Fibroblast of villous mesenchyme (primary cell): ENCODE data around the gene TGFB1. TPM values are rescaled to one million over a fixed set of nuclear protein-coding genes. Genes with fewer than 3 reads are reported as not detected.

Source experiments
- DNase-seq: peaks from one replicate; pipeline ENCODE4 v3.0.0-alpha.2; 2010; ENCODE audit warnings: low read depth
- H3K4me3 ChIP-seq: 2 replicates; pipeline ENCODE4 v1.5.1; 2011; ENCODE audit warnings: low read depth, mild to moderate bottlenecking, low read length
- total RNA-seq: library from RNA; depleted of rRNA; stranded (reverse); fragments of >200 nt; gene quantifications from 2 replicates; pipeline ENCODE4 v1.2.3, GENCODE V29; 2012
- TF ChIP-seq, protein P1 (sequence below): IDR thresholded peaks from 2 replicates; pipeline ENCODE4 v1.5.1; 2012; ENCODE audit warnings: low read depth, mild to moderate bottlenecking, low read length; ENCODE audit not compliant: insufficient read depth

Gene TGFB1
- total RNA-seq, 1 donor, result 7.8 TPM

DNA sequence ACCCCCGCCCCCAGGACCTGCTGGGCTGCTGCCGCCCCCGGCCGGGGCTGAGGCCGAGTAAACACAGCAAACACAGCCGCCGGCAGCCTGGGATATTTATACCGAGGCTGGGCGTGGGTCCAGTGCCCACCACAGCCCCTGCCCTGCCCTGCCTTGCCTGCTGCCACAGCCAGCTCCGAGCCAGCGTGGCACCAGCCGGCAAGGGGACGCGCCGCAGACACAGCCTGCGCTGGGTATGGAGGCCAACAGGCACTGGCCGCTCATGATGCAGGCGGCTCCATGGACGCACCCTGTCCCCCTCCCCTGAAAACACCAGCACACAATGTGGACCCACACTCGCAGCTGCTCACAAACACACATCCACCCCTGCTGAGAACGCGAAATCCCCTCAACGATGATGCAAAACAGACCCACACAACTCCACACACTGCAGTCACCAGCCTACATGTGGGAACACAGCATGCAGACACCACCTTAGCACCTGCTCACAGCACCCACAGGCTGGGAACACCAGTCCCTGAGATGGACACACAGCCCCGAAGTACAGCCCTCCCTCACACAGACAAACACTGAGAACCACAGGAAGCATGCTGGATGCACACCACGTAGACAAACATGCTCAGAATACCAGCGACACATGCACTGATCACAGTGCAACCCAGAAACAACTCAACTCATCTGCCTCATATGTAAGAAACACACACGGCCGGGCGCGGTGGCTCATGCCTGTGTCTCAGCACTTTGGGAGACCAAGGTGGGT, 27.6 kb downstream of the TGFB1 start:
- H3K4me3 ChIP-seq, result peak overlapping the region; percentile 21
- peak; percentile 84 for DNase-seq
- TF ChIP-seq, protein P1, sequence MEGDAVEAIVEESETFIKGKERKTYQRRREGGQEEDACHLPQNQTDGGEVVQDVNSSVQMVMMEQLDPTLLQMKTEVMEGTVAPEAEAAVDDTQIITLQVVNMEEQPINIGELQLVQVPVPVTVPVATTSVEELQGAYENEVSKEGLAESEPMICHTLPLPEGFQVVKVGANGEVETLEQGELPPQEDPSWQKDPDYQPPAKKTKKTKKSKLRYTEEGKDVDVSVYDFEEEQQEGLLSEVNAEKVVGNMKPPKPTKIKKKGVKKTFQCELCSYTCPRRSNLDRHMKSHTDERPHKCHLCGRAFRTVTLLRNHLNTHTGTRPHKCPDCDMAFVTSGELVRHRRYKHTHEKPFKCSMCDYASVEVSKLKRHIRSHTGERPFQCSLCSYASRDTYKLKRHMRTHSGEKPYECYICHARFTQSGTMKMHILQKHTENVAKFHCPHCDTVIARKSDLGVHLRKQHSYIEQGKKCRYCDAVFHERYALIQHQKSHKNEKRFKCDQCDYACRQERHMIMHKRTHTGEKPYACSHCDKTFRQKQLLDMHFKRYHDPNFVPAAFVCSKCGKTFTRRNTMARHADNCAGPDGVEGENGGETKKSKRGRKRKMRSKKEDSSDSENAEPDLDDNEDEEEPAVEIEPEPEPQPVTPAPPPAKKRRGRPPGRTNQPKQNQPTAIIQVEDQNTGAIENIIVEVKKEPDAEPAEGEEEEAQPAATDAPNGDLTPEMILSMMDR, result no peak

DNA sequence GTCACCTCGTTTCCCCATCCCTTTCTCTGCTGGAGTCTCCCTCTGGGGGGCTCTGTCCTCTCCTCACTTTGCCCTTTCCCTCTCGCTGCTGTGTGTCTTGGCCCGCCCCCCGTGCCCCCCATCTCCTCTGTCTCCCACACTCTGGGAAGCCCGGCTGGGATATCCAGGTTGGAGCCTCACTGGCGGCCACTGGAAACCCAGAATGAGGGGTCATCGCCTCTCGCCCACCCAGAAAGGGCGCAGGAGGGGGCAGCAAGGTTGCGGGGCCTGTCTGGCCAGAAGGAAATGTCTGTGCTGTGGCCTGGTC, 28.1 kb downstream of the TGFB1 start:
- TF ChIP-seq, protein P1, result no peak
- H3K4me3 ChIP-seq, result peak overlapping the region; percentile 21

DNA sequence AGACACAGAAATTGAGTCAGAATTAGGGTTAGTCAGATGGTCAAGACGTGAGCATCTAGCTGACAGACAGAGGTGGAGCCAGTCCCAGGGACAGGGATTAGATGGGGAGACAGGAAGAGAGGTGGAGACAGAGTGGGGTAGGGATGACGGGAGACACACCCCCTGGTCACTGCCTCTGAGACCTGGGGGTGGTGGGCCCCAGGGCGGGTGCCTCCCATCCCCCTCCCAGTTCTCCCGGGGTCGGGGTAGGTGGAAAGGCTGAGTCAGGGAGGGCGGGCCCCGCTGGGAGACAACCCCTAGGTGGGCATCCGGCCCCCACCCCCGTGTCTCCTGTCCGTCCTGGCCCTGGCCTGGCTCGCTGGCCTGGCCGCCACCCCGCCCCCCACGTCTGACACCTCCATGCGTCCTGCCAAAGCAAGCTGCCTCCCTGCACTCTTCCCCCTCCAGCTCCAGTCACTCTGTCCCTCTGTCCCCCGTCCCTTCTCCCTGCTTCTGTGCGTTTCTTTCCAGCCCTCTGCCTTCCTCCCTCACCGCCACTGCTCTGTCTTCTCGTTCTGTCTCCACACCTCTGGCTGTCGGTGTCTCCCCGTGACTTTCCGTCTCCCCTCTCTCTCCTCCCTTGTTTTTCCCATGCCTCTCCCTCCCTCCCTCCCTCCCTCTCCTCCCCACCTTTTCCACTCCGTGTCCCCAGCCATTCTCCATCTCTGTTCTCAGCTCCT, 28.6 kb downstream of the TGFB1 start:
- DNase-seq, result peak; percentile 94
- TF ChIP-seq, protein P1, result no peak
- peak overlapping the region; percentile 29 for H3K4me3 ChIP-seq

More for the DNA sequence above, 28.1 kb downstream of the TGFB1 start:
- DNase-seq, result no peak

DNA sequence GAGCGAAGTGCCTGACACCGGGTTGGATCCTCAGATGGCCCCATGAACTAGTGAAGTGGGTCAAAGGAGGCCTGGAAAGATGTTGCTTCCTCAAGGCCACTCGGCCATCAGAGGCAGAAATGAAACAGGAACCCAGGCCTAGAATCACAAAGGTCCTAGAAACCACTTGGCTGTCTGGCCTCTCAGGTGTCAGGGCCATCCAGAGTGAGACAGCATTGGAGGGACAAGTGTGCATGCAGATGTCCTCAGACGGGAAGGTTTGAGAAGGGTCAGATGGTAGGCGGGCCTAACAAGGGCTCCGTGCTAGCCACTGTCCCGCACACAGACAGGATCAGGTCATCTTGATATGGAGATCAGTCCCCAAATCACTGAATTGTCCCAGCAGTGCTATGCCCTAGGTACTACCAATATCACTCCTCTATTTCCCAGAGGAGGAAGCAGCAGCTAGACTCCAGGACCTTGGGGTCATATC, 29.5 kb downstream of the TGFB1 start:
- H3K4me3 ChIP-seq, result no peak overlapping the region
- DNase-seq, result no peak
- TF ChIP-seq, protein P1, result no peak

DNA sequence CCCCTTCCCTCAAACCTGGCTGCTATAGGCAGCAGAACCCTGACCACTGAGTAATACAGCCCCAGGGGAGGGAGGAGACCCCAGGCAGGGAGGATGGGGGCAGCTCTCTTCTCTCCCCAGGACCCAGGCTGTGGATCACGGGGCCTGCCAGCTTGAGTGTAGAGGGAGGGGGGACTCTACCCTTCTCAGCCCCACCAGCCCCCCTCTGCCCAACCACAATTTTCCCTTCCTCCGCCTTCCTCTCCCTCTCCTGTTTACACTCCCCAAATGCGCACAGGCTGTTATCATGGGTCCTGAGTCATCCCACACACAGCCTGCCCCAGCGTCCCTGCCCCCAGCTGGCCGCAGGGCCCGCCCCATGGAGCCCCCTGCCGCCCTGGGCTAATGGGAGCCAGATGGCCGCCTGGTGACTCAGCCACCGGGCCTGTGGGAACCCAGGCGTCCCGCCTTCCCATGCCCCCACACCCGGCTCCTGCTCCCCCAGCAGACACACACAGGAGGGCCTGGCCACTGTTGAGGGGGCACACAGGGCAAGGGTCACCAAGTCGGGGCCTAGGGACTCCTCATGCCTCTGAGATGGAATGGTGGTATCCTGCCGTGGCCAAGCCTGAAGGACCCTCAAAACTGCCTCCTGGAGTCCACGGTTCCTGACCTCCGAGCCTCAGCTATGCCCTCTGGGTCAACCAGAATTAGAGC, 30.1 kb downstream of the TGFB1 start:
- DNase-seq, result peak; percentile 99
- TF ChIP-seq, protein P1, result no peak
- peak overlapping the region; percentile 21 for H3K4me3 ChIP-seq

DNA sequence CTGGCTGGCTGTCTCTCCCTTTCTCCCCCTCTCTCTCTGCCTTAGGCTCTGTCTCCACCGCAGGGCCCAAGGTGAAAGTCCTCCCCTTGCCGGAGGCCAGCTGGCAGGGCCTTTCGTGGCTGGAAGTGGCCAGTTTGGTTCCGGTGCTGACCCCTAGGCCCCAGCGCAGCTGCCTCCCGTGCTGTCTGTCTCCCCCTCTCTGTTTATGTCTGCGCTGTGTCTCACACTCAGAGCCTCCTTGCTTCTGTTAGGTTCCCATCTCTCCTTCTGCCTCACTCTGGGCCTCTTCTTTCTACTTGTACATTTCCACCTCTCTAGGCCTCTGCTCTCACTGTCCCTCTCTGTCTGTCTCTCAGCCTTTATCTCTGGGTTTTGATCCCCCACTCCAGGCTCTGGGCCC, 30.7 kb downstream of the TGFB1 start:
- peak; percentile 96 for DNase-seq
- TF ChIP-seq, protein P1, result peak; percentile 7
- H3K4me3 ChIP-seq, result peak overlapping the region; percentile 19
